GM21367 (cell line): ENCODE data around the gene SBNO2.

Experiments used
- ATAC-seq: cut with Tn5 transposase; IDR thresholded peaks from one replicate; pipeline ENCODE4 v1.9.1; 2021; ENCODE audit not compliant: unreplicated experiment

Gene SBNO2

GRCh38 chr19:1093330-1093729 is 80.7 kb downstream of the SBNO2 start:
- no peak for ATAC-seq

DNA sequence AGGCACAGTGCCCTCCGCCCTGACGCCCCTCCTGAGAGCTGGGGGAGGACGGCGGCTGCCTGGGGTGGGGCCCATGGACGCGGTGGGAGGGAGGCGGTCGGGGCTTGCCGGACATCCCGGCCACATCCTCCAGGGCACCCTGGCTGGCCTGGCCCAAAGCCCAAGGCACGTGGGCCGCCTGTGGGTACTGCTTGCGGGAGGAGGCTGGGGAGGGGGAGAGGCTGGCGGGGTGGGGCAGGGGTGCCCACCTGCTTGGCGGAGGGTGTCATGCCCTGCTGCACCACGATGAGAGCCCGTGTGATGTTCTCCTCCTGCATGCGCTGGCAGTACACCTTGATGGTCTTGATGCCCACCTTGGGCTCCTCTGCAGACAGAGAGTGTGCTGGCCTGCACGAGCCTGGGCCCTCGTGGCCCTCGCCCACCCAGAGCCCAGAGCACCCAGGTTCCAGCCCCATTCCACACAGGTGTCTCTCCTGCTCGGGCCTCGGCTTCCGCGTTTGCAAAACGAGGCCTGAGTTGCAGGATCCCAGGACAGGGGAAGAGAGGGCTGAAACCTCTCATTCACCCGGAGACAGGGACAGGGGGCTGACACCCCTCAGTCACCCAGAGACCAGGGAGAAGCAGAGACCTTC is 82.4 kb downstream of the SBNO2 start:
- ATAC-seq = no peak

- no peak for ATAC-seq
These were observed 83.1 kb downstream of the SBNO2 start for GRCh38 chr19:1090731-1091543.

- ATAC-seq = no peak
These were observed 84.2 kb downstream of the SBNO2 start for GRCh38 chr19:1089891-1090290.

DNA sequence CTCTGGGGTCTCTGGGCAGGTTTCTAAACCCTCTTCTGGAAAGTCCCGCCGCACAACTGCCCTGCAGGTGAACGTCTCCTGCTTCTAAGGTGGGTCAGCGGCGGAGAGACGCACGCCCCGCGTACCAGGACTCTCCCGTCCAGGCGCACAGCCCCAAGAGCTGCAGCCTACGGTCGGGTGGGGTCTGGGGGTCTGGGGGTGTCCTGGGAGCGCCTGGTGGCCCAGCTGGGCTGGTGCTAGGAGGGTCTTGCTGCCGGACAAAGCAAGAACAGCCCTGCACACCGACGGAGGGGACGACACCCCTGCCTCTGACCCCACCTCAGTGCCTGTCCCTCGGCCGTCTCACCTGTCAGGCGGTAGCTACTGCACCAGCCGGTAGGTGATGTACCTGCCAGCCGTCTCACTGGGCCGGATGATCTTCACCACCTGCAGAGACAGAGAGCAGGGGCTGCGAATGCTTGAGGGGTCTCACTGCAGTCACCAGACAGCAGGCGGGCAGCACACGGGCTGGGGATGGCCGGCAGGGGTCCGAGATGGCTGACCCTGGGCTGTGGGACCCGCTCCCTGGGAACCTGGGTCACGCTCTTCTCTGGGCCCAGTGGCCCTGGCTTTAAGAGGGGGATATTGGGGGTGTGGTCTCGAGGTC is 84.8 kb downstream of the SBNO2 start:
- ATAC-seq = no peak

DNA sequence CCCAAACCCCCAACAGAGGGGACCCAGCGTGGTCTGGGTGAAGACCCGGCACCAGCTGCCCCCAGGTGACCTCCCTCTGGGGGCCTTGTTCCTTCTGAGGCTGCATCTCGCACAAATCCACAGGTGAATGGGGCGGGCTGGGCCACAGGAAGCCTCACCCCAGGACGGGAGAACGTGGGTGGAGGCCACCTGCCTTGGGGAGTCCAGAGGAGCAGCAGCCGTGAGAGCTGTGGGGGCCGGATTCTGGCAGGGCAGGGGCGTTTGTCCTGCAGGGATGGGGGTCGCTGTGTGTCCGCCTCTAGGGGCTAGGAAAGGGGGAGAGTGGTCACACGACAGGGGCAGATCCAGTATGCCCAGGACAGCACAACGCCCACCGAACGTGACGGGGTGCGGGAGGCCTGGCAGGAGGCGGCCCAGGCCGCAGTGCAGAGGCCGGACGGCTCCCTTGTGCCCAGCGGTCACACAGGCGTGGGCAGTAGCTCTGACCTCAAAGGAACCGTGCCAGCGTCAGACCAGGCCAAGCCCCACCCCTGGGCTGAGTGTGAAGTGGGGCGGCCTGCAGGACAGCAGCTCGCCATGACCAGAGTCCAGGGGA is 85.6 kb downstream of the SBNO2 start:
- no peak for ATAC-seq

- no peak for ATAC-seq
These were observed 86.2 kb downstream of the SBNO2 start for GRCh38 chr19:1087813-1088415.

DNA sequence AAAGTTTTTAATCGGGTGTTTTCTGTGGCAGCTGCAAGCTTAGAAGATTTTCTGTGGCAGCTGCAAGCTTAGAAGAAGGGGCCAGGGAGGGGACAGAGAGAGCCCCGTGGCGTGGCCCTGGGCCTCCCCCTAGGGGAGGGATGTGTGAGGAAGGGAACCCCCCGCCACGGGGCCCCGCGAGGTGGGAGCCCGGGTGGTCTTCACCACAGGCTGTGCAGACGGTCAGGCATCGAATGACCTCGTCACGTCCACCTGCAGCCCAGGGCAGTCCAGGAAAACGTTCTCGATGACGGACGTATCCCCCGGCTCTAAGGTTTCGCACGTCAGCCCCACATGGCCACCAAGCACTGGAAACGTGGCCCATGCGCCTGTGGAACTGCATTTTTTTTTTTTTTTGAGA is 87.5 kb downstream of the SBNO2 start:
- ATAC-seq = no peak

GRCh38 chr19:1085676-1086442 is 88.2 kb downstream of the SBNO2 start:
- ATAC-seq = no peak

GRCh38 chr19:1085053-1085658 is 88.9 kb downstream of the SBNO2 start:
- ATAC-seq = no peak

DNA sequence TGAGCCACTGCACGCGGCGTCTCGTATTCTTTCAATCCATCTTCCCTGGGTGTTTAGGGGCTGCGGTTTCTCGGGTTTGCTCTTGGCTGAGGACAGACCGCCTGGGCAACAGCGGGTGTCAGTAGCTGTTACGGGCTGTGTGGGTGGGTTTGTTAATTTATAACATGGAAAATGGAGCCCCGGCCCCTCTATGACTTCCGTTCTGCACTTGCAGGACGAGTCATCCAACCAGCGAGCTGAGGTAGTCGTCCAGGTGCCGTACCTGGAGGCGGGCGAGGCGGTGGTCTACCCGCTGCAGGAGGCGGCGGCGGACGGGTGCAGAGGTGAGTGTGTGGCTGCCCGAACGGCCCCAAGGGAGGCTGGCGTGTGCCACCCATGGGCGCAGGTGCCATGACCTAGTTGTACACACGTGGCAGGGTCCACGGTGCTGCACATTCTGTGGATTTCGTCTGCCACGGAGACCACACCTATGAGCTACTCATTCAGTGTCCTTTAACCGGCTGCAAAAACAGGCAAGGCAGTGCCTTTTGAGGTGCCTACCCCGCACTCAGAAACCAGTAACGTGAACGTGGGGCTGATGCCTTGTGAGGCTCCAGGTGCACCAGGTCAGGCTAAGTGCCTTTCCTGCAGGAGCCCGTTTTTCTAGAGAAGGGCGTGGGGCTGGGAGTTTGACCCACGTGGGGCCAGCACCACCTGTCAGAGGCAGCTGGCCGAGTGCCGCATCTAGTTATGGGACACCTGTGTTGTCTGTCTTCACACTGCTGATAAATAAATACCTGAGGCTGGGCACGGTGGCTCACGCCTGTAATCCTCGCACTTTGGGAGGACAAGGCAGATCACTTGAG is 89.8 kb downstream of the SBNO2 start:
- no peak for ATAC-seq

- ATAC-seq = no peak
These were observed 90.9 kb downstream of the SBNO2 start for GRCh38 chr19:1082928-1083816.

DNA sequence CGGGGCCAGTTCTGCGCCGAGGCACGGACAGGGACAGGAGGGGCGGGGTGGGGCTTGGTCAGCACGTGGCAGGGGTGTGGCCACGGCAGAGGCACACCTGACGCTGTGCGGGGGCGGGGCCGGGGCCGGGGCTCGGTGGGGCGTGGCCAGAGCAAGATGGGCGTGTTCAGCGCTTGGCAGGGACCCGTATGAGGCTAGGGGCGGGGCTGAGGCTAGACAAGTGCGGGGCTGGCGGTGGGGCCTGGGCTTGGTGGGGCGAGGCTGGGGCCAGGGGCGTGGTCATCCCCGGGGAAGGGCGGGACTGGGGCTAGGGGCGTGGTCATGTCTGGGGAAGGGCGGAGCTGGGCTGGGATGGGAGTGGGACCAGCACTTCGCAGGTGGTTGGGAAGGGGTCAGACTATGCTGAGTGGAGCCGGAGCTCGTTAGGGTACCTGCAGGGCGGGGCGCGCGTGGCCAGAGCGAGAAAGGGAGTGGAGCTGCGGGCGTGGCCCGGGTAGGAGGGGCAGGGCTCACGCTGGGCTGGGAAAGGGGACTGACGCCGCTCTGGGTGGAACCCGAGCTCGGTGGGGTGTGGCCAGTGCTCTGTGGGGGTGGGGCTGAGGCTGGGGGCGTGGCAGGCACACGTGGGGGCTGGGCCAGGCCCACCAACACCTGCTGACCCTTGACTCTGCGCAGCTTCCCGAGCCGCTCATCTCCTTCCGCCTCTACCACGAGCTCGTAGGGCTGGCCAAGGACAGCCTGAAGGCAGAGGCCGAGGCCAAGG is 91.7 kb downstream of the SBNO2 start:
- no peak for ATAC-seq

DNA sequence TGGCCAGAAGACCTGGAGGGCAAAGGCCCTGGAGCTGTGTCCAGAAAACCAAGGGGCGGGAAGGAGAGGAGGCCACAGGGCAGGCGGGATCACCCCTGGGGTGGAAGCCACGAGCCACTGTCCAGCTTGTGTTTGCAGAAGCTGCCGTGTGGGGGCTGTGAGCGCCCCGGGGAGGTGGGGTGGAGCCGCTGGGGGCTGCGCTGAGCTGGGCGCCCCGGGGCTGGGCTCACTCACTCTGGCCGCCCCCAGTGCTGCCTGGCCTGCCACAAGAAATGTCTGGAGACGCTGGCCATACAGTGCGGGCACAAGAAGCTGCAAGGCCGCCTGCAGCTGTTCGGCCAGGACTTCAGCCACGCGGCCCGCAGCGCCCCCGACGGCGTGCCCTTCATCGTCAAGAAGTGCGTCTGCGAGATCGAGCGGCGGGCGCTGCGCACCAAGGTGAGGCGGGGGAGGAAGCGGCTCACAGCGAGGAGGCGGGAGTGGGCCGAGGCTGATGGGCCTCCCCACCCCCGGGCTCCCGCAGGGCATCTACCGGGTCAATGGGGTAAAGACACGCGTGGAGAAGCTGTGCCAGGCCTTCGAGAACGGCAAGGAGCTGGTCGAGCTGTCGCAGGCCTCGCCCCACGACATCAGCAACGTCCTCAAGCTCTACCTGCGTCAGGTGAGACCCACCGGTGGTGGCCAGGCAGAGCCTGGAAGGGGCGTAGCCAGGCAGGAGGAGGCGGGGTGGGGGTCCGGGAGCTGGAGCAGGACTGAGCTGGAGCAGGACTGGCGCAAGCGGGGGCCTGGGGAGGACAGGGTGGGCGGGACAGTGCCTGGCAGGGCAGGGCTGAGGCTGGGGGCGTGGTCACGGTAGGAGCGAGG is 92.5 kb downstream of the SBNO2 start:
- no peak for ATAC-seq

DNA sequence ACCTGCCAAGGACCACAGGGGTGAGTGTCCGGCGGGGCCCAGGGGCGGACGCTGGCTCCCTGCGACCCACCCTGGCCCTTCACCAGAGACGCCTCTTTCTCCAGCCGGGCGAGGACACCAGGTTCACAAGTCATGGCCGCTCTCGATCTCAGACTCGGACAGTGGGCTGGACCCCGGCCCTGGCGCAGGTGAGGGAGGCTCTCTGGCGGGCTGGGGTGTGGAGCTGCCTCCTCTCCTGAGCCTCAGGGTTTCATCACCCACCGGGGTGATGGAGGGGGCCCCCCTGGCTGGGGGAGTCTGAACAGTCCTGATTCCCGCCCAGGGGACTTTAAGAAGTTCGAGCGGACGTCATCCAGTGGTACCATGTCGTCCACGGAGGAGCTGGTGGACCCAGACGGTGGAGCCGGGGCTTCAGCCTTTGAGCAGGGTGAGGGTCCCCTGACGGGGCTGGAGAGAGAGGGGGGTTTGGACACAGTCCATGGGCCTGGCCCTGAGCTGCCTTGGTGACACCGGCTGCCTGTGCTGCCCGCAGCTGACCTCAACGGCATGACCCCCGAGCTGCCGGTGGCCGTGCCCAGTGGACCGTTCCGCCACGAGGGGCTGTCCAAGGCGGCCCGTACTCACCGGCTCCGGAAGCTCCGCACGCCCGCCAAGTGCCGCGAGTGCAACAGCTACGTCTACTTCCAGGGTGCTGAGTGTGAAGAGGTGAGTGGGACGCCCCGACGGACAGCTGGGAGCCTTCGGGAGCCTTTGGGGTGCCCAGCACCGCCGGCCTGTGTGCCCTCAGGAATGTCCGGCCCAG is 93.5 kb downstream of the SBNO2 start:
- ATAC-seq = no peak
